H1 (cell line): ENCODE measurements around the gene KCTD19. TPM values are rescaled to one million over a fixed set of nuclear protein-coding genes. Genes with fewer than 3 reads are reported as not detected.

ENCODE experiments used
- CTCF ChIA-PET: fragments of 300-600 bp; sonication (Branson Sonifier 250); formaldehyde crosslinking; loops from one replicate; lab custom pipeline; 2021; ENCODE audit not compliant: partially characterized antibody; lab: Charles Lee
- POLR2A ChIA-PET: fragments of 300-600 bp; sonication (Branson Sonifier 250); formaldehyde crosslinking; loops from one replicate; lab custom pipeline; 2021; ENCODE audit warnings: inconsistent platforms; ENCODE audit not compliant: partially characterized antibody; lab: Charles Lee
- DNase-seq, 2 experiments: peaks; one replicate each; pipeline versions ENCODE4 v3.0.0 to v3.0.0-alpha.2; 2010 to 2022; ENCODE audit warnings: low spot score in 2 of 2, low read depth in 1 of 2, mixed read lengths in 1 of 2
- FAIRE-seq: peaks from 2 replicates; lab custom pipeline; 2011; peaks lifted over from hg19 to GRCh38; lab: Jason Lieb, UNC
- H2AFZ ChIP-seq: 2 replicates; pipeline ENCODE4 v1.8.1; 2012; ENCODE audit warnings: low read length, inconsistent platforms
- H2AK5ac ChIP-seq: 2 replicates; pipeline ENCODE4 v1.6.1; 2013; ENCODE audit warnings: low read depth, low read length
- H2BK120ac ChIP-seq: replicated peaks from 2 replicates; pipeline ENCODE3; 2013; ENCODE audit warnings: low read depth, low read length, inconsistent platforms
- H2BK12ac ChIP-seq: 2 replicates; pipeline ENCODE4 v1.6.1; 2013; ENCODE audit warnings: low read depth, low read length
- H2BK15ac ChIP-seq: 2 replicates; pipeline ENCODE4 v1.6.1; 2013; ENCODE audit warnings: low read length
- H2BK20ac ChIP-seq: 2 replicates; pipeline ENCODE4 v1.6.1; 2013; ENCODE audit warnings: low read length
- H2BK5ac ChIP-seq: 2 replicates; pipeline ENCODE4 v1.6.1; 2013; ENCODE audit warnings: low read depth, low read length
- H3K14ac ChIP-seq: 2 replicates; pipeline ENCODE4 v1.6.1; 2013; ENCODE audit warnings: inconsistent platforms; ENCODE audit not compliant: insufficient read length
- H3K18ac ChIP-seq: 2 replicates; pipeline ENCODE4 v1.6.1; 2013; ENCODE audit warnings: low read length; ENCODE audit errors: extremely low read depth
- H3K23ac ChIP-seq: 2 replicates; pipeline ENCODE4 v1.6.1; 2013; ENCODE audit warnings: inconsistent platforms; ENCODE audit not compliant: insufficient read length
- H3K23me2 ChIP-seq: 2 replicates; pipeline ENCODE4 v1.6.1; 2013; ENCODE audit warnings: low read depth, low read length
- H3K27ac ChIP-seq: 2 replicates; pipeline ENCODE4 v1.6.1; 2011; ENCODE audit warnings: low read depth, low read length, inconsistent platforms
- H3K27me3 ChIP-seq, 4 experiments: replicated peaks in 1 of 4; 1 replicate in 1 of 4; 2 replicates in 3 of 4; pipeline versions ENCODE4 v1.6.1 to v1.8.1; 2011 to 2013; ENCODE audit warnings: low read length in 3 of 4, mild to moderate bottlenecking in 3 of 4, inconsistent platforms in 2 of 4, mixed read lengths in 2 of 4, moderate library complexity in 1 of 4; ENCODE audit not compliant: control insufficient read depth in 3 of 4, insufficient read depth in 3 of 4; ENCODE audit errors: extremely low read depth in 1 of 4
- H3K36me3 ChIP-seq, 4 experiments: 2 replicates each; pipeline versions ENCODE4 v1.6.1 to v1.8.1; 2011 to 2013; ENCODE audit warnings: mild to moderate bottlenecking in 4 of 4, low read length in 3 of 4, moderate library complexity in 2 of 4, control low read depth in 1 of 4, inconsistent platforms in 1 of 4; ENCODE audit not compliant: insufficient read depth in 4 of 4, control insufficient read depth in 2 of 4
- H3K4ac ChIP-seq: replicated peaks from 2 replicates; pipeline ENCODE3; 2013; ENCODE audit warnings: low read length, low read depth, mixed read lengths, inconsistent platforms; ENCODE audit not compliant: insufficient read length
- H3K4me1 ChIP-seq, 4 experiments: replicated peaks in 1 of 4; 1 replicate in 1 of 4; 2 replicates in 3 of 4; pipeline versions ENCODE4 v1.6.1 to v1.8.1; 2011 to 2013; ENCODE audit warnings: low read length in 3 of 4, inconsistent platforms in 2 of 4, mixed read lengths in 1 of 4; ENCODE audit not compliant: insufficient read depth in 4 of 4, control insufficient read depth in 3 of 4
- H3K4me2 ChIP-seq, 2 experiments: 2 replicates each; pipeline versions ENCODE4 v1.6.1 to v1.8.1; 2011 to 2013; ENCODE audit warnings: low read depth in 2 of 2, low read length in 2 of 2, control low read depth in 1 of 2, inconsistent platforms in 1 of 2, mild to moderate bottlenecking in 1 of 2; ENCODE audit not compliant: insufficient read depth in 1 of 2
- H3K4me3 ChIP-seq, 4 experiments: fragments of 200-600, 300-600 bp in 1 of 4; sonication (generic), shearing (Covaris generic), sonication (Bioruptor Twin) in 1 of 4; 2 replicates each; pipeline versions ENCODE4 v1.5.1 to v1.8.1; 2011 to 2016; ENCODE audit warnings: low read length in 4 of 4, low read depth in 3 of 4, control low read depth in 2 of 4, inconsistent platforms in 2 of 4, mild to moderate bottlenecking in 2 of 4, mixed read lengths in 1 of 4, moderate library complexity in 1 of 4; ENCODE audit not compliant: insufficient read depth in 2 of 4; ENCODE audit errors: extremely low read depth in 1 of 4
- H3K56ac ChIP-seq: replicated peaks from 2 replicates; pipeline ENCODE3; 2013; ENCODE audit warnings: low read depth, mild to moderate bottlenecking, mixed read lengths, low read length, inconsistent platforms; ENCODE audit not compliant: insufficient read length
- H3K79me1 ChIP-seq: 2 replicates; pipeline ENCODE4 v1.6.1; 2013; ENCODE audit warnings: low read depth, low read length, control low read depth
- H3K79me2 ChIP-seq, 2 experiments: 2 replicates each; pipeline versions ENCODE4 v1.6.1 to v1.8.1; 2012 to 2013; ENCODE audit warnings: low read length in 2 of 2, mild to moderate bottlenecking in 2 of 2, inconsistent platforms in 1 of 2; ENCODE audit not compliant: insufficient read depth in 2 of 2, control insufficient read depth in 1 of 2
- H3K9ac ChIP-seq, 4 experiments: replicated peaks in 1 of 4; 1 replicate in 1 of 4; 2 replicates in 3 of 4; pipeline versions ENCODE4 v1.6.1 to v1.8.1; 2011 to 2013; ENCODE audit warnings: low read depth in 3 of 4, low read length in 3 of 4, control low read depth in 2 of 4, mild to moderate bottlenecking in 2 of 4, moderate library complexity in 2 of 4, inconsistent platforms in 1 of 4; ENCODE audit errors: extremely low read depth in 1 of 4
- H3K9me3 ChIP-seq, 2 experiments: 2 replicates each; pipeline versions ENCODE4 v1.6.1 to v1.8.1; 2012 to 2013; ENCODE audit warnings: mild to moderate bottlenecking in 2 of 2, moderate library complexity in 2 of 2, control low read depth in 1 of 2, inconsistent platforms in 1 of 2, low read depth in 1 of 2, low read length in 1 of 2, mixed read lengths in 1 of 2; ENCODE audit not compliant: insufficient read depth in 2 of 2
- H4K20me1 ChIP-seq, 2 experiments: replicated peaks in 1 of 2; 2 replicates each; pipeline versions ENCODE3 to v1.8.1; 2011 to 2013; ENCODE audit warnings: inconsistent platforms in 2 of 2, low read length in 2 of 2, mild to moderate bottlenecking in 1 of 2; ENCODE audit not compliant: insufficient read depth in 2 of 2, control insufficient read depth in 1 of 2
- H4K5ac ChIP-seq: 2 replicates; pipeline ENCODE4 v1.6.1; 2013; ENCODE audit warnings: low read length, low read depth, mixed read lengths, inconsistent platforms; ENCODE audit not compliant: insufficient read length
- H4K8ac ChIP-seq: 2 replicates; pipeline ENCODE4 v1.8.0; 2013; ENCODE audit warnings: mild to moderate bottlenecking, moderate library complexity, low read length, inconsistent platforms; ENCODE audit not compliant: insufficient read depth; ENCODE audit errors: extremely low read depth
- H4K91ac ChIP-seq: replicated peaks from 2 replicates; pipeline ENCODE3; 2013; ENCODE audit warnings: low read length, mixed read lengths, inconsistent platforms; ENCODE audit not compliant: insufficient read length
- BCL11A ChIP-seq, 2 experiments: IDR thresholded peaks; one replicate each; pipeline ENCODE4 v1.6.1; 2011; ENCODE audit warnings: low read depth in 2 of 2, low read length in 2 of 2, mild to moderate bottlenecking in 2 of 2
- RAD21 ChIP-seq, 2 experiments: IDR thresholded peaks in 1 of 2; conservative IDR thresholded peaks in 1 of 2; 2 replicates each; pipeline ENCODE4 v1.6.1; 2011; ENCODE audit warnings: low read depth in 2 of 2, low read length in 2 of 2, improper control_type of control experiment in 1 of 2, inconsistent platforms in 1 of 2, mild to moderate bottlenecking in 1 of 2, moderate library complexity in 1 of 2
- TAF7 ChIP-seq: optimal IDR thresholded peaks from 2 replicates; pipeline ENCODE3; 2011; ENCODE audit warnings: low read depth, mild to moderate bottlenecking, inconsistent platforms, low read length, moderate library complexity, borderline replicate concordance
- WGBS, 2 experiments: shearing (Covaris generic) in 1 of 2; methylation state at CpG; one replicate each; pipeline versions ENCODE4 v1.1.6 to v1.1.7; 2013 to 2015; ENCODE audit warnings: low lambda C conversion rate in 2 of 2, mixed read lengths in 2 of 2, inconsistent platforms in 1 of 2, low coverage in 1 of 2, missing lambda C conversion rate in 1 of 2; ENCODE audit not compliant: insufficient replicate concordance in 2 of 2, insufficient coverage in 1 of 2, insufficient read length in 1 of 2; ENCODE audit errors: extremely low coverage in 1 of 2, missing lambda C conversion rate in 1 of 2; 5-methylcytosine and 5-hydroxymethylcytosine counted together
- polyA plus RNA-seq, 7 experiments: library from polyadenylated mRNA; depleted of rRNA in 3 of 7; stranded (reverse) in 5 of 7; unstranded in 2 of 7; fragments of >200 nt in 5 of 7; fragments of 200-250 nt in 2 of 7; gene quantifications; 1 replicate in 5 of 7; 2 replicates in 1 of 7; 4 replicates in 1 of 7; pipeline versions ENCODE4 v1.2.1 to v1.2.3, GENCODE V29; 2011 to 2013; ENCODE audit warnings: missing spikeins in 2 of 7, mixed read lengths in 2 of 7
- total RNA-seq: library from RNA; stranded (reverse); fragmentation: NEBNext Ultra II Directional; extraction: Animal tissue kit (Norgen Biotek cat#: 25700); gene quantifications from 2 replicates; pipeline ENCODE4 v1.2.1, GENCODE V29; 2021

Gene KCTD19
- total and polyA plus RNA-seq, 2 of the 8 experiments (the other 6 are each of a cell fraction or from before 2014, with no cell fraction given) = 0.06 to 0.24 TPM

GRCh38 chr16:67339453-67339852, 12.9 kb upstream of the KCTD19 start:
- no peaks in the 10 kb centered on the region for H3K79me2 ChIP-seq
- WGBS, 2 experiments = 41% methylated on average over 2 of the region's 2 CpGs; no CpG with 5 or more reads in 1 of the 2 experiments
- FAIRE-seq = no peak

More at GRCh38 chr16:67339453-67339852, 12.9 kb upstream of the KCTD19 start:
- Histone ChIP-seq H3K4me2 (no peak overlapping the region), H3K4me1 (no peaks in the 10 kb centered on the region), H3K4me3 (no peak overlapping the region), H3K18ac (no peak overlapping the region), H3K56ac (no peak overlapping the region), H3K23ac (no peak overlapping the region), H2BK120ac (no peak overlapping the region), H3K14ac (no peak overlapping the region), H3K27ac (no peak overlapping the region), H4K5ac (no peak overlapping the region), H2AK5ac (no peak overlapping the region), H3K9me3 (peaks cover 0 to 6% of the 10 kb centered on the region in 2 experiments; a peak in 1 of 4 replicates), H3K27me3 (no peaks in the 10 kb centered on the region), H2BK20ac (no peak overlapping the region), H3K36me3 (no peaks in the 10 kb centered on the region; a peak in 1 of 8 replicates), H2BK15ac (no peak overlapping the region), H2AFZ (no peak overlapping the region), H3K79me1 (no peaks in the 10 kb centered on the region), H2BK5ac (no peak overlapping the region), H4K91ac (no peak overlapping the region), H3K23me2 (no peaks in the 10 kb centered on the region), H3K9ac (no peak overlapping the region), H3K4ac (no peak overlapping the region), H2BK12ac (no peak overlapping the region), H4K8ac (no peak overlapping the region), H4K20me1 (no peaks in the 10 kb centered on the region)
- ChIA-PET CTCF (interaction anchor here (0.6 to 1.9 kb wide), 15 partner anchors 9 to 505 kb away, joined by 3 to 10 read pairs (median 3); partner anchors contain the start of genes KCTD19 and LRRC36), POLR2A (interaction anchor here (0.8 to 1.5 kb wide), 2 partner anchors 11 to 13 kb away, joined by 4 read pairs; no protein-coding TSS in a partner anchor)
- no peak for DNase-seq
- TF ChIP-seq BCL11A (IDR thresholded peaks at IDR 0.05; ENCODE audit: low read depth in 2 of 2, low read length in 2 of 2) = no peak
- TF ChIP-seq RAD21 (IDR thresholded peaks at IDR 0.05 in 1 of 2, conservative IDR thresholded peaks at IDR 0.05 in 1 of 2; ENCODE audit: low read depth in 2 of 2, low read length in 2 of 2) = peak; percentile 42 to 52
- no peak for TF ChIP-seq TAF7
